ENCODE measurements around the gene CAPN13.

- TF ChIP-seq POLR2A (IDR thresholded peaks at IDR 0.05) (no peak), CTCF (IDR thresholded peaks at IDR 0.05) (no peak)
Measured at GRCh38 chr2:30710461-30710860, 96.8 kb downstream of the CAPN13 start.

All from breast epithelium (tissue), 3 donors.